ENCODE results near the gene YKT6.
A peak's percentile ranks its signal among the peaks of the same experiment; 100 is the strongest.

The YKT6 gene

GRCh38 chr7:44200699-44201461 is at the start of gene YKT6:
Gene YKT6, plus strand, starts transcription at chr7:44200978. Its CDS starts 158 bp downstream, at chr7:44201136.
- DNase-seq (ENCODE audit: insufficient read length, low spot score) (peak; percentile 100), FAIRE-seq (no peak)
- peak; percentile 97 for TF ChIP-seq POLR2A (IDR thresholded peaks at IDR 0.05; ENCODE audit: low read depth, low read length)

- TF ChIP-seq POLR2A (IDR thresholded peaks at IDR 0.05; ENCODE audit: low read depth, low read length): no peak
- FAIRE-seq: no peak
These were observed 48.8 kb upstream of the YKT6 start for GRCh38 chr7:44151956-44152355.

GRCh38 chr7:44152971-44153947 is 47.5 kb upstream of the YKT6 start:
- FAIRE-seq (no peak), DNase-seq (ENCODE audit: insufficient read length, low spot score) (no peak)
- no peak for TF ChIP-seq POLR2A (IDR thresholded peaks at IDR 0.05; ENCODE audit: low read depth, low read length)

More at GRCh38 chr7:44151956-44152355, 48.8 kb upstream of the YKT6 start:
- no peak for DNase-seq (ENCODE audit: insufficient read length, low spot score)

GRCh38 chr7:44153948-44154335 is 46.8 kb upstream of the YKT6 start:
- FAIRE-seq (no peak), DNase-seq (ENCODE audit: insufficient read length, low spot score) (no peak)
- TF ChIP-seq POLR2A (IDR thresholded peaks at IDR 0.05; ENCODE audit: low read depth, low read length): no peak

GRCh38 chr7:44154703-44155102 is 46.1 kb upstream of the YKT6 start:
- no peak for DNase-seq (ENCODE audit: insufficient read length, low spot score)
- no peak for FAIRE-seq
- no peak for TF ChIP-seq POLR2A (IDR thresholded peaks at IDR 0.05; ENCODE audit: low read depth, low read length)

GRCh38 chr7:44155191-44156185 is 45.3 kb upstream of the YKT6 start:
- DNase-seq (ENCODE audit: insufficient read length, low spot score) (no peak), FAIRE-seq (no peak)
- TF ChIP-seq POLR2A (IDR thresholded peaks at IDR 0.05; ENCODE audit: low read depth, low read length): no peak

- FAIRE-seq: no peak
- DNase-seq (ENCODE audit: insufficient read length, low spot score): no peak
- no peak for TF ChIP-seq POLR2A (IDR thresholded peaks at IDR 0.05; ENCODE audit: low read depth, low read length)
These were observed 44.2 kb upstream of the YKT6 start for GRCh38 chr7:44156453-44157010.

GRCh38 chr7:44157116-44158080 is 43.4 kb upstream of the YKT6 start:
- TF ChIP-seq POLR2A (IDR thresholded peaks at IDR 0.05; ENCODE audit: low read depth, low read length): no peak
- no peak for FAIRE-seq
- no peak for DNase-seq (ENCODE audit: insufficient read length, low spot score)

- FAIRE-seq (no peak), DNase-seq (ENCODE audit: insufficient read length, low spot score) (no peak)
- TF ChIP-seq POLR2A (IDR thresholded peaks at IDR 0.05; ENCODE audit: low read depth, low read length): no peak
These were observed 42.5 kb upstream of the YKT6 start for GRCh38 chr7:44158096-44158872.

GRCh38 chr7:44158873-44159631 is 41.7 kb upstream of the YKT6 start:
- DNase-seq (ENCODE audit: insufficient read length, low spot score) (no peak), FAIRE-seq (no peak)
- no peak for TF ChIP-seq POLR2A (IDR thresholded peaks at IDR 0.05; ENCODE audit: low read depth, low read length)

Measured in H54 (cell line).